ENCODE measurements around the gene TAAR6. TPM values are rescaled to one million over a fixed set of nuclear protein-coding genes. Genes with fewer than 3 reads are reported as not detected.

The TAAR6 gene
- total and polyA plus RNA-seq, 10 of the 15 experiments (the other 5 are each of a cell fraction or from before 2014, with no cell fraction given): not detected

- Histone ChIP-seq H3K4me2 (ENCODE audit: control insufficient read depth, insufficient read depth) (no peak overlapping the region), H3K9ac (ENCODE audit: control insufficient read depth, insufficient read depth, low read length) (no peak overlapping the region), H3K9me3 (replicated peaks; ENCODE audit: control insufficient read depth, insufficient read depth, low read length) (no peaks in the 10 kb centered on the region), H3K27me3 (replicated peaks in 1 of 2; ENCODE audit: control insufficient read depth in 2 of 2, insufficient read depth in 2 of 2, low read length in 1 of 2) (no peaks in the 10 kb centered on the region; a peak in 1 of 4 replicates), H3K27ac (ENCODE audit: control insufficient read depth, insufficient read depth) (no peak overlapping the region), H3K36me3 (ENCODE audit: control insufficient read depth in 2 of 2, insufficient read depth in 2 of 2, low read length in 1 of 2) (no peaks in the 10 kb centered on the region), H3K4me1 (ENCODE audit: control insufficient read depth, insufficient read depth, low read length) (no peaks in the 10 kb centered on the region), H3K79me2 (ENCODE audit: control insufficient read depth, insufficient read depth, low read length) (no peaks in the 10 kb centered on the region), H2AFZ (ENCODE audit: control insufficient read depth, low read depth, low read length) (no peak overlapping the region), H4K20me1 (ENCODE audit: control insufficient read depth, insufficient read depth) (no peaks in the 10 kb centered on the region), H3K4me3 (no peak overlapping the region)
- no peak for FAIRE-seq
- in situ Hi-C loops (cut with MboI) (no loop called here), intact Hi-C loops (cut with micrococcal nuclease; ENCODE audit: unreplicated experiment) (no loop called here)
- SMC1A ChIA-PET (ENCODE audit: uncharacterized antibody, unreplicated experiment): interaction anchor here (1.6 kb wide), 1 partner anchor 313 kb away, joined by 3 read pairs; no protein-coding TSS in a partner anchor
- TF ChIP-seq SUZ12 (IDR thresholded peaks at IDR 0.05; ENCODE audit: unreplicated experiment): no peak
- no peak for TF ChIP-seq HDGF (IDR thresholded peaks at IDR 0.05)
- no peak for TF ChIP-seq PBX3 (IDR thresholded peaks at IDR 0.05; ENCODE audit: insufficient replicate concordance, low read depth, low read length)
- TF ChIP-seq ZBTB4 (CRISPR knock-in tag; IDR thresholded peaks at IDR 0.05): no peak
- no peak for TF ChIP-seq NBN (IDR thresholded peaks at IDR 0.05)
- TF ChIP-seq MTA2 (IDR thresholded peaks at IDR 0.05; ENCODE audit: low read depth): no peak
- TF ChIP-seq NR2C1 (IDR thresholded peaks at IDR 0.05): no peak
- TF ChIP-seq EP300 (IDR thresholded peaks at IDR 0.05; ENCODE audit: borderline replicate concordance in 1 of 2, control insufficient read depth in 1 of 2, low read depth in 2 of 2, low read length in 2 of 2): no peak
- no peak for TF ChIP-seq MEF2B (IDR thresholded peaks at IDR 0.05; ENCODE audit: partially characterized antibody, poor library complexity, severe bottlenecking)
- TF ChIP-seq PKNOX1 (IDR thresholded peaks at IDR 0.05): no peak
- no peak for TF ChIP-seq SKIL (IDR thresholded peaks at IDR 0.05; ENCODE audit: low read depth, poor library complexity, severe bottlenecking)
- TF ChIP-seq ZNF384 (IDR thresholded peaks at IDR 0.05; ENCODE audit: borderline replicate concordance, low read depth, low read length): no peak
- TF ChIP-seq SRF (IDR thresholded peaks at IDR 0.05; ENCODE audit: low read depth in 2 of 2, low read length in 2 of 2): no peak
- RAD21 ChIA-PET (ENCODE audit: unreplicated experiment): no interaction called here
- BruUV-seq (replicated peaks): no TSS peak
- CTCF ChIA-PET: no interaction called here
- ATAC-seq: peak; percentile 29; the same call in 1 of the 3 replicates
- POLR2A ChIA-PET: no interaction called here
- WGBS (ENCODE audit: insufficient coverage, insufficient replicate concordance, low lambda C conversion rate, missing lambda C conversion rate): 48% methylated on average over 7 of the region's 7 CpGs
- DNase-seq (ENCODE audit: low read depth, low spot score): no peak
These were observed 44.4 kb downstream of the TAAR6 start for GRCh38 chr6:132614554-132614953.

All from GM12878 (cell line).